ENCODE data around the gene CBLN4. TPM values are rescaled to one million over a fixed set of nuclear protein-coding genes. Genes with fewer than 3 reads are reported as not detected.

CBLN4 gene
- total and polyA plus RNA-seq, 2 donors (not counting 1 experiment from before 2014, with no cell fraction given), result not detected

GRCh38 chr20:56018716-56019115 lies 13.4 kb upstream of the CBLN4 start:
- Histone ChIP-seq H4K20me1 (ENCODE audit: control insufficient read depth, extremely low read depth, insufficient read depth, low read length) (no peaks in the 10 kb centered on the region), H3K27me3 (ENCODE audit: control insufficient read depth, insufficient read depth, low read length) (no peaks in the 10 kb centered on the region), H2AFZ (ENCODE audit: low read length) (no peak overlapping the region), H3K9ac (ENCODE audit: insufficient read depth, low read length) (no peak overlapping the region), H3K36me3 (ENCODE audit: control insufficient read depth, insufficient read depth, low read length) (no peaks in the 10 kb centered on the region), H3K27ac (ENCODE audit: insufficient read depth, low read length) (no peak overlapping the region), H3K4me2 (ENCODE audit: extremely low read depth, insufficient read depth, low read length) (no peak overlapping the region), H3K4me3 (replicated peaks in 1 of 4; ENCODE audit: control extremely low read depth in 1 of 4, insufficient read depth in 1 of 4, low read depth in 3 of 4, low read length in 4 of 4) (no peak overlapping the region), H3K4me1 (ENCODE audit: control insufficient read depth, extremely low read depth, insufficient read depth, low read length) (no peaks in the 10 kb centered on the region), H3K79me2 (ENCODE audit: control insufficient read depth, insufficient read depth, low read length) (no peaks in the 10 kb centered on the region), H3K9me3 (ENCODE audit: control insufficient read depth, insufficient read depth, low read depth, low read length) (no peaks in the 10 kb centered on the region)
- TF ChIP-seq CTCF (conservative IDR thresholded peaks at IDR 0.05 in 1 of 2, IDR thresholded peaks at IDR 0.05 in 1 of 2; ENCODE audit: low read depth in 1 of 2, low read length in 2 of 2) (no peak), EZH2 (IDR thresholded peaks at IDR 0.05; ENCODE audit: low read length, missing control alignments) (no peak)
- DNase-seq (ENCODE audit: low read depth in 2 of 2), result no peak

GRCh38 chr20:56018194-56018593 lies 12.9 kb upstream of the CBLN4 start:
- H2AFZ ChIP-seq (ENCODE audit: low read length), result no peak overlapping the region
- no peak overlapping the region for H3K4me2 ChIP-seq (ENCODE audit: extremely low read depth, insufficient read depth, low read length)
- no peak overlapping the region for H3K27ac ChIP-seq (ENCODE audit: insufficient read depth, low read length)
- no peak overlapping the region for H3K9ac ChIP-seq (ENCODE audit: insufficient read depth, low read length)
- H4K20me1 ChIP-seq (ENCODE audit: control insufficient read depth, extremely low read depth, insufficient read depth, low read length), result no peaks in the 10 kb centered on the region
- TF ChIP-seq EZH2 (IDR thresholded peaks at IDR 0.05; ENCODE audit: low read length, missing control alignments) (no peak), CTCF (conservative IDR thresholded peaks at IDR 0.05 in 1 of 2, IDR thresholded peaks at IDR 0.05 in 1 of 2; ENCODE audit: low read depth in 1 of 2, low read length in 2 of 2) (no peak)
- H3K79me2 ChIP-seq (ENCODE audit: control insufficient read depth, insufficient read depth, low read length), result no peaks in the 10 kb centered on the region
- H3K36me3 ChIP-seq (ENCODE audit: control insufficient read depth, insufficient read depth, low read length), result no peaks in the 10 kb centered on the region
- no peak overlapping the region for H3K4me3 ChIP-seq (replicated peaks in 1 of 4; ENCODE audit: control extremely low read depth in 1 of 4, insufficient read depth in 1 of 4, low read depth in 3 of 4, low read length in 4 of 4)
- no peaks in the 10 kb centered on the region for H3K9me3 ChIP-seq (ENCODE audit: control insufficient read depth, insufficient read depth, low read depth, low read length)
- H3K4me1 ChIP-seq (ENCODE audit: control insufficient read depth, extremely low read depth, insufficient read depth, low read length), result no peaks in the 10 kb centered on the region
- H3K27me3 ChIP-seq (ENCODE audit: control insufficient read depth, insufficient read depth, low read length), result no peaks in the 10 kb centered on the region
- no peak for DNase-seq (ENCODE audit: low read depth in 2 of 2)

GRCh38 chr20:56017560-56017959 lies 12.2 kb upstream of the CBLN4 start:
- no peak for DNase-seq (ENCODE audit: low read depth in 2 of 2)
- Histone ChIP-seq H4K20me1 (ENCODE audit: control insufficient read depth, extremely low read depth, insufficient read depth, low read length) (no peaks in the 10 kb centered on the region), H3K27me3 (ENCODE audit: control insufficient read depth, insufficient read depth, low read length) (no peaks in the 10 kb centered on the region), H3K4me2 (ENCODE audit: extremely low read depth, insufficient read depth, low read length) (no peak overlapping the region), H2AFZ (ENCODE audit: low read length) (no peak overlapping the region), H3K4me3 (replicated peaks in 1 of 4; ENCODE audit: control extremely low read depth in 1 of 4, insufficient read depth in 1 of 4, low read depth in 3 of 4, low read length in 4 of 4) (no peak overlapping the region), H3K9me3 (ENCODE audit: control insufficient read depth, insufficient read depth, low read depth, low read length) (no peaks in the 10 kb centered on the region), H3K9ac (ENCODE audit: insufficient read depth, low read length) (no peak overlapping the region), H3K4me1 (ENCODE audit: control insufficient read depth, extremely low read depth, insufficient read depth, low read length) (no peaks in the 10 kb centered on the region), H3K36me3 (ENCODE audit: control insufficient read depth, insufficient read depth, low read length) (no peaks in the 10 kb centered on the region), H3K79me2 (ENCODE audit: control insufficient read depth, insufficient read depth, low read length) (no peaks in the 10 kb centered on the region), H3K27ac (ENCODE audit: insufficient read depth, low read length) (no peak overlapping the region)
- TF ChIP-seq EZH2 (IDR thresholded peaks at IDR 0.05; ENCODE audit: low read length, missing control alignments) (no peak), CTCF (conservative IDR thresholded peaks at IDR 0.05 in 1 of 2, IDR thresholded peaks at IDR 0.05 in 1 of 2; ENCODE audit: low read depth in 1 of 2, low read length in 2 of 2) (no peak)
